Right lobe of liver (tissue), 6 donors: Measurements from ENCODE around the gene RUNDC3A. TPM values are rescaled to one million over a fixed set of nuclear protein-coding genes. Genes with fewer than 3 reads are reported as not detected.
A peak's percentile ranks its signal among the peaks of the same experiment; 100 is the strongest.
"Not testable (repeated sequence)": the region's sequence is repeated elsewhere in the genome, so short reads cannot be mapped to it uniquely, and the experiment has no call there.

Source experiments
- ATAC-seq, 4 donors: fragments of 200-7000 bp; cut with Tn5 transposase; one replicate each; pipeline ENCODE4 v1.9.1; 2020; ENCODE audit warnings: mild to moderate bottlenecking in 4 of 4, moderate library complexity in 4 of 4
- DNase-seq, 3 donors: peaks; one replicate each; pipeline ENCODE4 v3.0.0-alpha.2; 2020
- H3K27ac ChIP-seq, 3 donors: fragments of 200-600 bp; one replicate each; pipeline ENCODE4 v1.8.0; 2022
- H3K27me3 ChIP-seq, 2 donors: fragments of 200-600 bp; one replicate each; pipeline ENCODE4 v1.8.0; 2022
- H3K36me3 ChIP-seq, 4 donors: fragments of 200-600 bp; sonication (generic) in 1 of 4; one replicate each; pipeline versions ENCODE4 v1.5.1 to v1.8.0; 2017 to 2022; ENCODE audit warnings: control low read depth in 1 of 4
- H3K4me1 ChIP-seq, 4 donors: fragments of 200-600 bp; sonication (generic) in 1 of 4; one replicate each; pipeline versions ENCODE4 v1.5.1 to v1.8.0; 2017 to 2022; ENCODE audit warnings: control low read depth in 1 of 4
- H3K4me3 ChIP-seq, 3 donors: fragments of 200-600 bp; one replicate each; pipeline ENCODE4 v1.8.0; 2022
- H3K9me3 ChIP-seq, 4 donors: fragments of 200-600 bp; sonication (generic) in 1 of 4; one replicate each; pipeline versions ENCODE4 v1.5.1 to v1.8.0; 2017 to 2022; ENCODE audit warnings: control low read depth in 1 of 4
- CTCF ChIP-seq, 4 donors: fragments of 200-600 bp in 3 of 4; fragments of 450-650 bp in 1 of 4; IDR thresholded peaks; one replicate each; pipeline versions ENCODE4 v1.5.1 to v1.8.0; 2016 to 2022; ENCODE audit warnings: antibody characterized with exemption in 4 of 4, mild to moderate bottlenecking in 2 of 4
- POLR2A ChIP-seq: fragments of 450-650 bp; IDR thresholded peaks from one replicate; pipeline ENCODE4 v1.6.1; 2017; ENCODE audit warnings: antibody characterized with exemption, mild to moderate bottlenecking
- WGBS: methylation state at CpG from one replicate; pipeline ENCODE4 v1.1.6; 2018; ENCODE audit warnings: low coverage, low lambda C conversion rate; ENCODE audit not compliant: insufficient coverage; ENCODE audit errors: missing lambda C conversion rate; 5-methylcytosine and 5-hydroxymethylcytosine counted together
- intact Hi-C, 2 donors: fragments of 100-400 bp; cut with DNase I; formaldehyde crosslinking; loops; one replicate each; pipeline versions ENCODE4 v1.11.2 to v1.14.1; 2022
- total RNA-seq, 6 experiments: library from RNA; depleted of rRNA in 2 of 6; stranded (reverse); fragments of >200 nt in 2 of 6; fragmentation: NEBNext Ultra II Directional in 3 of 6; extraction: Animal tissue kit (Norgen Biotek cat#: 25700) in 3 of 6; gene quantifications; one replicate each; pipeline versions ENCODE4 v1.1.0 to v1.2.4, GENCODE V29; 2016 to 2023
- donor health status: DM: no; HTN: yes; CAD: no.
- donor health status: DM: no; HTN: no; CAD: no.
- donor health status: DM: no; HTN: no; CAD: no.
- donor health status: DM: no; HTN: yes; CAD: no.
- donor health status: DM: no; HTN: yes; CAD: no.

The RUNDC3A gene
- total RNA-seq, 6 experiments from 2014 or later: 0.12 to 0.75 TPM; not detected in 4

- 40% methylated on average over 3 of the region's 3 CpGs for WGBS
- Histone ChIP-seq H3K4me3 (no peak overlapping the region), H3K9me3 (no peaks in the 10 kb centered on the region), H3K36me3 (no peaks in the 10 kb centered on the region), H3K4me1 (peaks cover 0 to 7% (median 0%) of the 10 kb centered on the region in 4 donors), H3K27ac (no peak overlapping the region), H3K27me3 (no peaks in the 10 kb centered on the region)
- intact Hi-C loops: no loop called here
- ATAC-seq (peak in 3 of 4 donors; percentile 33 to 54 (median 46)), DNase-seq (peak in 1 of 3 donors; percentile 13)
- TF ChIP-seq CTCF (IDR thresholded peaks at IDR 0.05) (no peak), POLR2A (no peak)
Measured at GRCh38 chr17:44335564-44335963, 27.2 kb downstream of the RUNDC3A start.

- H3K4me3 ChIP-seq: no peak overlapping the region
- no peak overlapping the region for H3K27ac ChIP-seq
- no peaks in the 10 kb centered on the region for H3K27me3 ChIP-seq
- no peak for ATAC-seq
- TF ChIP-seq CTCF (IDR thresholded peaks at IDR 0.05) (no peak), POLR2A (no peak)
- H3K4me1 ChIP-seq: peaks cover 0 to 7% (median 0%) of the 10 kb centered on the region in 4 donors
- H3K9me3 ChIP-seq: no peaks in the 10 kb centered on the region
- WGBS: 78% methylated on average over 2 of the region's 5 CpGs
- H3K36me3 ChIP-seq: no peaks in the 10 kb centered on the region
- no peak for DNase-seq
- intact Hi-C loops: no loop called here
Measured at GRCh38 chr17:44335968-44336367, 27.6 kb downstream of the RUNDC3A start.

- WGBS: 48% methylated on average over 6 of the region's 6 CpGs
- Histone ChIP-seq H3K4me3 (no peak overlapping the region), H3K27ac (no peak overlapping the region), H3K9me3 (no peaks in the 10 kb centered on the region), H3K36me3 (no peaks in the 10 kb centered on the region), H3K4me1 (no peaks in the 10 kb centered on the region), H3K27me3 (no peaks in the 10 kb centered on the region)
- no peak for TF ChIP-seq POLR2A
- no peak for TF ChIP-seq CTCF (IDR thresholded peaks at IDR 0.05)
- intact Hi-C loops: no loop called here
- ATAC-seq (peak in 1 of 4 donors; percentile 46), DNase-seq (no peak)
Measured at GRCh38 chr17:44338702-44339101, 30.3 kb downstream of the RUNDC3A start.

GRCh38 chr17:44340553-44340952 lies 32.2 kb downstream of the RUNDC3A start:
- H3K27me3 ChIP-seq, H3K27ac ChIP-seq, H3K9me3 ChIP-seq, H3K4me3 ChIP-seq, DNase-seq, H3K36me3 ChIP-seq, ATAC-seq, H3K4me1 ChIP-seq, intact Hi-C loops: not testable (repeated sequence)
- WGBS: 60% methylated on average over 2 of the region's 5 CpGs

- H3K36me3 ChIP-seq: no peaks in the 10 kb centered on the region
- no peaks in the 10 kb centered on the region for H3K27me3 ChIP-seq
- DNase-seq (no peak), ATAC-seq (no peak)
- 65% methylated on average over 9 of the region's 11 CpGs for WGBS
- intact Hi-C loops: no loop called here
- no peaks in the 10 kb centered on the region for H3K9me3 ChIP-seq
- no peak overlapping the region for H3K4me3 ChIP-seq
- no peak for TF ChIP-seq POLR2A
- no peak for TF ChIP-seq CTCF (IDR thresholded peaks at IDR 0.05)
- H3K4me1 ChIP-seq: peaks cover 0 to 5% (median 0%) of the 10 kb centered on the region in 4 donors
- no peak overlapping the region for H3K27ac ChIP-seq
Measured at GRCh38 chr17:44343510-44344209, 35.3 kb downstream of the RUNDC3A start.
